Measurements from ENCODE around the gene KRTAP13-3.

GRCh38 chr21:30395731-30396130 lies 30.0 kb downstream of the KRTAP13-3 start, which contains the start of gene KRTAP13-1:
- TF ChIP-seq POLR2A (IDR thresholded peaks at IDR 0.05) (no peak), CTCF (IDR thresholded peaks at IDR 0.05) (no peak)

Measured in ovary (tissue), 3 donors.